HTERT RPE-1 (cell line): Measurements from ENCODE around the gene ATXN7.

ENCODE experiments used
- in situ Hi-C: fragments of 300-500 bp; cut with MboI; formaldehyde crosslinking; loops from 4 replicates; pipeline ENCODE4 v1.14.3; 2020; ENCODE audit warnings: low sequenced_read_pairs

ATXN7 gene

DNA sequence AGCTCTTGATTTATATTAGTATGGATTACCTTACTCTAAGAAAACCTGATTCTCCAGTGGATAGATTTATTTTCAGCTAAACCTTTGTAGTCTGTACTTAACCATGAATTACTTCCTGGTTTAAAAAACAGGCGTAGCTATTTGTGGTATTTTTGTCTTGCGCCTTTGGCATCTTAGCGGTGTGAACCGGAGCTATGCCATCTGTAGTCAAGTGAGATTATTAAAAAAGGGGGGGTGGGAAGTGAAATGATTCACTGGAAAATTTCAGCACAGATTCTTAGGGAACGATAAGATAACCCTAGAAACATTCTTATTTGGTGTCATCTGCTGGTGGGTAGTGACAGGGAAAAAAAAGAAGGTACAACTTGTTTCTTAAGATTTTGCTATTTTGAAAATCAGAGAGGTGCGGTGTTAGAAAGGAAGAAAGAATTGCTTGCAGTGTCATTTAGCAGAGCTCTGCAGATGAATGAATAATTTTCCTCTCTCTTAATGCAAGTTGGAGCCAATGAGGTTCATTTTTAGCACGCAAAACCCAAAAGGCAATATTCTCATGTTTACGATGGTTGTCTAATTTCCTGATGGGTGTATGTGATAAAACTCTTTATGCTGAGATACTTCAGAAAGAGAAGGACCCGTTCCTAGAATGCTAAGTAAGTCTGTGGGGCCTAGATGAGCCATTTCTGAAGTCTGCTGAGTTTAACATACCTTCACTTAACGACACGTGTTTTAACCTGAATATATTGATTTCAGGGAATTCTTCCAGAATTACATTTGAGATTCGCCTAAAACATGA lies 115.6 kb downstream of the ATXN7 start:
- in situ Hi-C loops: no loop called here

DNA sequence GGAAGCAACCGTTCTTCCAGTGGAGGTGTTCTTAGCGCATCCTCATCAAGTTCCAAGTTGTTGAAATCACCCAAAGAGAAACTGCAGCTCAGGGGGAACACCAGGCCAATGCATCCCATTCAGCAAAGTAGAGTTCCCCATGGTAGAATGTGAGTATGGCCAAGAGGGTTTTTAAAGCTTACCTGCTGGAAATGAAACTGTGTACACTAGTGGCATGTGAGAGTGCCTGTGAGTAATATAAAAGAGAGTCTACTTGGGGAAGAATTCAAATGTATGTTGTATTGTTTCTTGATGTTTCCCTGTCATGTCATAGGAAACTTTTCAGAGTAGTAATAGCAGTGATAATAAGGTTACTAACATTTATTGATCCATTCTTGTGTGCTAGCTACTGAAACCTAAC lies 116.4 kb downstream of the ATXN7 start:
- in situ Hi-C loops: no loop called here

DNA sequence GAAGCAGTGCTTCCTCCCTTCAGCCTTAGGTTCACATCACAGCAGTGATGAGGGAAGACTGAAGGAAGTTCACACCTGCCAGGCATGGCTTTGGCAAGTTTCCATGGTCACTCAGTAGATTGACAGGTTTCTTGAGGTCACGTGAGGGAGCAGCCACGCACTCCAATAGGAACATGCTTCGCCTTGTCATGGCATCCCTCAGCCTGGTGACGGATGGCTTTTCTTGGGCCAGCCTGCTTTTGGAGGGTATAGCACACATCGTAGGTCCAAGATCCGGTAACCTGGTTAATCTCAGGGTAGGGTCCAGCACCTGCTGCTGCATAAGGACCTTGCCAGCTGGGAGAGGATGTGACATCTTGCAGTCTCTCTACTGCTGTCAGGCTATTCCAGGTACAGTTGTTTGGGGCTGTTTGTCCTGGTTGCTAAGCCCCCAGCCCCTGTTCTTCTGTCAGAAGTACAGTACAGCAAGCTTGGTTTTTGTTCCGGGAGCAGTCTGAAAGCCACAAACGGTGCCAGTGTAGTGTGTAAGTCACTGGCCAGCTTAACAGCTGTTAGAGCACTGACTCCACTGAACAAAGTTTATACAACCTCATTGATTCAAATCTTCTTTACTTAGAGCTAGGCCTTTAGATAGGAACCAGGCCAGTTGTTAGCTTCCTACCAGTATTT lies 117.3 kb downstream of the ATXN7 start:
- in situ Hi-C loops: no loop called here

DNA sequence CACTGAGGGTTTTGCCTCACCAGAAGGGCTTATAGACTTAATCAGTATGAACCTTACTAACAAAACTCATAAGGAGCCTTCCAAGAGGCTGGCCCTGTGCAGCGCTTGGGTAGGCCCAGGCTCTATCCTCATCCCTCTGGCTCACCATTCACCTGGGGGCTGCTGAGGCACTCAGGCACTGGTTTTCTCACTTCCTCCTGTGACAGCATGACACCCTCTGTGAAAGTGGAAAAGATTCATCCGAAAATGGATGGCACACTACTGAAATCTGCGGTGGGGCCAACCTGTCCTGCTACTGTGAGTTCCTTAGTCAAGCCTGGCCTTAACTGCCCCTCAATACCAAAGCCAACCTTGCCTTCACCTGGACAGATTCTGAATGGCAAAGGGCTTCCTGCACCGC lies 118.3 kb downstream of the ATXN7 start:
- in situ Hi-C loops: no loop called here

DNA sequence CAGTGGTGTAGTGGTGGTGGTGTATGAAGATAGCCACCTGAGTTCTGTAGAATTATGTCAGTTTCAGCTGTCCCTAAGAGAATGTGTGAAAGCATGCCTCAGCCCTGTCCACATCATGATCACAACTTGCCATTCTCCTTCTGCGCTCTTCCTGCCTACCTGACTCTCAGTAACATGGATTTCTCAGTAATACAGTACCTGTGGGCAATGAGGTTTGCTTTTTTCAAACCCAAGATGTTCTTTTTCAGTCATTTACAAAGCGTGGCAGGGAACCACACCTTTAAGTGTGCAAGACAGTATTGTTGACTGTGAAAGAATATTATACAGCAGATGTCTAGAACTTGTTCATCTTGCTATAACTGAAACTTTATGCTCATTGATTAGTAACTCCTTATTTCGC lies 120.7 kb downstream of the ATXN7 start:
- in situ Hi-C loops: no loop called here

DNA sequence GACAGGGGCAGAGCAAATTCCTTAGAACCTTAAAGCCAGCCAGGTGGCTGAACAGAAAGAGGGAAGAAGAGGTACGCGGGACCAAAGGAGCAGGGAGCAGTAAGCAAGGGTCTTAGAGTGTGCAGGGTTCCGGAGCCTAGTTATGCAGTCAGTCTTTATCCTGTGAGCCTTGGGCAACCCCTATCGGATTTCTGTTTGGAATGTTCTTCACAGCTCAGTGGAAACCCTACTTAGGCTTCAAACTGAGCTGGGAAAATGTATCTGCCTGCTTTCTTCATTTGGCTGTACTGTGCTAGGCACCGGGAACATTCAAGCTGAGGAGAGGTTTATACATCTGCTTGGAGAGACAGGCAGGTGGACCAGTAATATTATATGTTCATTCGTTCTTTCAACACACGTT lies 122.5 kb downstream of the ATXN7 start:
- in situ Hi-C loops: no loop called here

DNA sequence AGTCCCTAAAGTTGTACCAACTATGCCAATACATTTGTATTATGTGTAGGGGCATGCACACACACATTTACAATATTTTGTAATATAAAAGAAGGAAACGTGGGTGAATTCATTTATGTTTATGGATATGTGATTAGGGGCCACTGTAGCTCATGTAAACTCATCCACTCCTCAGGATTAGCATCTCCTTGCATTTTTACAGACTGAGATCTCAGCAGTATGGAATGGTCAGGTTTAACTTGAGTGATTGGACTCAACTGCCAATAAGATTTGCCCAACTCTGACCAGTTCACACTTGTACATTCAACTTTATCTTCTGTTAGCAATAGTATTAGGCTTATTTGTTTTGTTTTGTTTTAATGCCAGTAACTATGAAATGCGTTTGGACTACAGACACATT lies 123.2 kb downstream of the ATXN7 start:
- in situ Hi-C loops: no loop called here

DNA sequence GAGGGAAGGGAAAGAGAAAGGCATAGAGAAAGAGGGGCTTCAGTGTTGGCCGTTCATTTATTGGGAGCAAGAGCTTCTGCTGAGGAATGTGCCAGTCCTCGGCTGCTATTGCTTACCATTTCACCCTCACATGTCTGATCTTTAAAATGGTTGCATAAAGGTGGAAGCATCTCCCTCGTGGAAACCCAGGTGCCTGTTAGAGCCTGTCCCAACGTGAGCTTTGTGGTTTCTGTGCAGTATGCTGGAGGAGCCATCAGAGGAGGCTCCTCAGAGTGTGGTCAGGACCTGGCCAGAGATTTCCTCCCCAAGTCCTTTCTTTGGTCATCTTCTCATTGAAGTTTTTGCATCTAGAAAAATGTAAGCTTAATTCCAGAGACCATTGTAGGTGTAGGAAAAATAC lies 125.3 kb downstream of the ATXN7 start:
- in situ Hi-C loops: no loop called here

DNA sequence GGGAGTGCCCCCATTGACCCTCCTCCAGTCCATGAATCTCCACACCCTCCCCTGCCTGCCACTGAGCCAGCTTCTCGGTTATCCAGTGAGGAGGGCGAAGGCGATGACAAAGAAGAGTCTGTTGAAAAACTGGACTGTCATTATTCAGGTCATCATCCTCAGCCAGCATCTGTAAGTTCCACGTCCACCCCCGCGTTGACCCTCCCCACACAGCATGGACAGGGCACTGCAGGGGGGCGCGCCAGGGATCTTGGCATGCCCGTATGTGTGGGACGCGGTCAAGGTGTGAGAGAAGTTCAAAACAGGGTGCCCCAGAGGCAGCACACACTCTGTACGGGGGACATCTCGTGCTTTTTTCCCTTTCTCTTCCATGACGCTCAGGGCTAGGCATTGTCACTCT lies 126.5 kb downstream of the ATXN7 start:
- in situ Hi-C loops: no loop called here

DNA sequence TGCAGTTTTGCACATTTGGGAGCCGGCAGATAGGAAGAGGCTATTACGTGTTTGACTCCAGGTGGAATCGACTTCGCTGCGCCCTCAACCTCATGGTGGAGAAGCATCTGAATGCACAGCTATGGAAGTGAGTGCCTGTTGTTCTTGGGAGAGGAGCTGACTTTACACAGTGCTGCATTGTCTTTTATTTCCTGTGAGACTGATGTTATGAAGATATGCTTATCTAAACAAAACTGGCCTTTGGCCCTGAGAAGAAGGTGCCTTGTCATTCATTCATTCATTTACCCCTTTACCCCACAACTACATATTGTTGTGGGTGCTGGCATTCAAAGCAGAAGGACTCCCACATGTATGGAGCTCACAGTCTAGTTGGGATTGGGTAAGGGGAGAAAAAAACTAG lies 127.1 kb downstream of the ATXN7 start:
- in situ Hi-C loops: no loop called here

DNA sequence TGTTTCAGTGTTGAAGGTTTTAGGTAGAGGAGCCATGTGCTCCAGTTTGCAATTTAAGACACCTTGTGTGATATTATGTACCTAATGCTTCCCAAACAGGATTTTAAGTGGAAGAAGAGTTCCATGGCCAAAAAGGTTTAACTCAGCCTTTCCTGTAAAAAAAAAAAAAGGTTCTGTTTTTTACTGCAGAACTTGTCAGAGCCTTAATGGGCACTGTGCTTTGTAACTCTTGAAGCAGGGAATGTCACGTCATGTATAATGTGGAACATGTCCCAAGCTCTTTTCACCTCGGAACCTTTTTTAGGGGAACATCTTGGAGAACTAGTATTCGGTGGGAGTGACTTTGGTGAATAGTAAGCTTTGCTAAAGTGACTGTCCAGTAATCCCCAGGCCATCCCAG lies 128.0 kb downstream of the ATXN7 start:
- in situ Hi-C loops: no loop called here

DNA sequence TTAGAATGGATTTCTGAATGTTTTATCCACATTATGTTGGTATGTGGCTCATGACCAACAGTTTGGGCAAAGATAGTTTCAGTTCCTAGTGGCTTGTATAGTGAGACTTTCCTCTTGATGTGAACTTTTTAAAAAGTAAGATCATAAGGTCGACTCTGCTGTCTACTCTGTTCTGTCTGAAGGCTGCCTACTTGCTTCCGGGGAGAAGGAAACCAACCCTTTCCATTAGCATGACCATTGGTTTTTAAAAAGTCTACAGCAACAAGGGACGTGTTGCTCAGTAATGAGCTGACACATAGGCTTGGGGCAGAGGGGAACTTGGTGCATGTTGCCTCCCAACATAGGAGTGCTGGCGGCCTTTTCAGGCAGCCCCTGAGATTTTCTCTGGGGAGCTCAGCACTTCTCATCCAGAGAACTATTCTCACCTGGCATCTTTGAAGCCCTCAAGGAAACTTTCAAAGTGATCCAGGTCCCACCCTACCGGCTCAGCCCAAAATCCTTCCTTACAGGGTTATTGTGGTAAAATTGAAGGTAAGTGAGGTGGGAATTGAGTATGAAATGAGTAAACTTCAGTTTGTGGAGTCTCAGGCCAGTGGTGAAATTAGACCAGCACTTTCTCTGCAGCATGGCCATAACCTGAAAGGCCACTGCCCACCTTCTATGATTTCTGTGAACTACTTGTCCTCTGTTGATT lies 129.0 kb downstream of the ATXN7 start:
- in situ Hi-C loops: no loop called here

DNA sequence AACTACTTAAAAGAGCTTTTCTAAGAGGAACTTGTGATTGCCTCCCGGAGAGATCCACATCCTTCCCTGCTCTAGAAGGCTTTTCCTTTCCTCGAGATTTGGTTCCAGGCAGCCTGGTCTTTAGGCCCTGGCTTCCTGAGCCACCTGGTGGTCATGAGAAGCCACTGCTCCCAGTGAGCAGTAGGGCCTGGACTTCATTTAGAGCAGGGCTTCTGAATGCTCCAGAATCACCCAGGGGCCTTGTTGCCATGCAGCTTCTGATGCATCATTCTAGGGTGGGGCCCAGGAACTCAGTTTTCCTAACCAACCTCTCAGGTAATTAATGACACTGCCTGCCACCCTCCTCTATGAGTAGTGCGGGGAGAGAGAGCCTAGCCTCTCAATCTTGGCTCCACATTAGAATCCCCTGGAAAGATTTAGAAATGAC lies 130.0 kb downstream of the ATXN7 start:
- in situ Hi-C loops: no loop called here

DNA sequence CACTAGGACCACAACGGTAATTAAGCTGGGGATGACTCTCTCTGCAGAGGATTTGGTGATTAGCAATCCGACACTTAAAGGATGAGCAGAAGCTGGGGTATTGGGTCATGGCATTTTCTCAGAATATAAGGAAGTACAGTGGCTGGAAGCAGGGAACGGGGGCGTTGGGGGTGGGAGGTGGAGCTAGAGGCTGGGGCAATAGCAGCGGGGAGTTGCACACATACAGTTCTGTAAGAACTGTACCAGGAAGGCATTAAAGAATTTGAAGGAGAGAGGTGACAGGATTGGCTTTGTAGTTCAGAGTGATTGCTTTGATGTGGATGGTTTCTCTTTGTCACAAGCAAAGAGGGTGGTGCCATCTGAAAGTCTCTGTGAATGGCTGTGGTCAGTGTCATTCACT lies 131.4 kb downstream of the ATXN7 start:
- in situ Hi-C loops: no loop called here

DNA sequence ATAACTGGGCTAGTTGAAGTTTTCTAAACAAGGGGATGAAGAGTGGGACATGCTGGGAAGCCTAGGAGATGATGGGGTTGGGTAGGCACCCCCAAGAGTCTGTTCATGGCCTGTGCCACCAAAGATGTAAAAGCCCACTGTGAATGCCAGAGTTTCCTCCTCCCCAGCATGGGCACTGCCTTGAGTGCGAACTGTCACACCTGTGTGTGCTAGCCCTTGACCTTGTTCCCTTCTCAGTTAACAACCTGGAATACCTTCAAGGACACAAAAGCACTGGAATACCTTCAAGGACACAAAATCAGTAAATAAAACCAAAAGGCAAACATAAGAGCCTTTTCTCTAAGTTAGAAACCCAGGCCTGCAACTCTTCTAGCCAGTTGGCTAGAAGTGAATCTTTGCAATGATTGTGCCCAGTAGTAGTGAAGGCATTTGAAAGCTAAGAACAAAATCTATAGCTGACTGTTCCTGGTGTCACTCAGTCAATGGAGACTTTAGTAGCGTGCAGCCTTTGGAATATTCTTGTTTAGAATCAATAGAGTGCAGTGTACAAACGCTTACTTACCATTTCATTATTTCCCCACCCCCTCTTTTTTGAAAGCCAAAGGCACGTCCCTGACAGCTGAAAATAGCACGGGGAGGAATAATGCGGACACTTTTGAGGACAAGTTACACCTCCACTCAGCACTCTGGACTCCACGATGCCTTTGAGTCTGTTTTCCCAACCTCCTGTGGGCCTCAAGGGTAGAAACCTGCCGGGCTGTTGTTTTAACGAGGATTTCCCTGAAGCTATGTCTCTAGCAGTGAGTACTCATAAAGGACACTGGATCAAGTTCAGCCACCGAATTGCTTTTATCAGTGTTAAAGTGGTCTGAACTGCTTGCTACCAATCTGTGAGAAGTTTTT lies 135.4 kb downstream of the ATXN7 start:
- in situ Hi-C loops: no loop called here

DNA sequence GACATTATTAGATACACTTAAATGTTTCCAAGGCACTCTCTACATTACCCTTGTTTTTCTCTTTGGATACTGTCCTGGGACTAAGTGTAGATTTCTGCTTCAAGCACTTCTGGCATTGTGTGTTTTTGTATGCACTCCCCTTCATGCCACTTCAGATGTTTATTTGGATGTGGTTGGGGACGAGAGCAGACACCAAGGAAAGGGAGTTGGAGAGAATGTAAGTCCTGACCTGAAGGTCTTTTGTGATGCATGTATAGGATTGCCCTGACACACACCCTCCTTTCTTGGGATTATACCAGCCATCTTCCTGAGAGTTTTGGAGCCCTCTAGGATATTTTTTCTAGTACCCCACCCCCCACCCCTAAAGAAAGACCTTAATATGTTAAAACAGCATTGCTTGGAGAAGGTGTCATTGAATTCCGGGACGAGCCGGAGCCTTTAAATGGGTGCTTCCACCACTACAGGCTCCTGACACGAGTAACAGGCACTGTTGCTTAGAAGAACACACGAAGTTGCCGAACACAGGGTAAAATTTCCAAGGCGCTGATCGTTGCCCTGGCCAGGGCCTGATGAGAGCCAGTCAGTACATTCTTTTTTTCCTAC lies 136.9 kb downstream of the ATXN7 start:
- in situ Hi-C loops: no loop called here

DNA sequence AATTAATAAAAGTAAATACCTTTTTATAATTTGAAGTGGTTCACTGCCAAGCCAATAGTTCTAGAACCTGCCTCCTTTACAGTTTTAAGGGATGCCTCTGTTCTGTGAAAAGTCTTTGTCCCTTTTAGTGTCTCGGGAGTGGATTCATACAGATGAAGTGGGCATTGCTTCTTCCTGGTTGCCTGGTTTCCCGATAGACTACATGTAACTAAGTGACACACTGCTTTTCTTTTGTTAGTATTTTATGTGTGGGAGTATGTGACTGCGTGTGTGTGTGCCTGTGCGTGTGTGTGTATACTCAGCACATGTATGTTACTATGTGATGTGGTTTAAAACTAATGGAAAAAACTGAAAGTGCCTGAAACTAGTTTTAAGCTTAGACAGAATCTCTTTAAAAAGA lies 138.6 kb downstream of the ATXN7 start:
- in situ Hi-C loops: no loop called here

DNA sequence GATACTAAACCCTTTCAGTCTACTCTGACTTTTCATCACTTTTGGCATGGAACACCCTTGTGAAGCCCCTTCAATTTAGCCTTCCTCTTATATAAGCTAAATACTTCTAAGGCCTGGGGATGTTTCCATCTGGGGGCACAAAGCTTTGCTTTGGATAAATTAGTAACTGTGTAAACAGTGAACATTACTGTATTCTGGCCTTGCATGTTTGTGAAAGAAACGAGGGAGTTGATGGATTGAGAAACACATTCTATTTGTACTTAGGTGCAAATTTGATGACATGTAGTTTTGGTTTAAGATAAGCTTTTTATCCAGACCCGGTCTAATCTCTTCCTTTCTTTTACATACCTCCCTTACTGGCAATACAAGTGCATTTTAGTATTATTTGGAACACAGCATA lies 139.9 kb downstream of the ATXN7 start:
- in situ Hi-C loops: no loop called here

DNA sequence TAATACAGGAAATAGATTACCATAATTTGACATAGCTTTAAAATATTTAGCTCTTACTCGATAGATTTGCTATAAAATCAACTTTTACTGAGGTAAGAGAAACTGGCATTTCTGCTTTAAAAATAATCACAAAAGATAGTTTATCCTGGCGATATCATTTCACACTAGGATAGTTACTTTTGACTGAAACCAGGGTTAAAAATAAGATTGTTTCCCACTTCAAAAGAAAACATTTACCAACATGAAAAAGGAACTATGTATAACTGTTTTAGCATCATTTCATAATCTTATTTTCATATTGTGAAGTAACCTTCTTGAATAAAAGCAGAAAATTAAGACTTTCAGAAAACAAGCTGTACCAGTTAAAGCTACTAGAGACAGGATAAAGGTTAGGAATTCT lies 144.3 kb downstream of the ATXN7 start:
- in situ Hi-C loops: no loop called here

DNA sequence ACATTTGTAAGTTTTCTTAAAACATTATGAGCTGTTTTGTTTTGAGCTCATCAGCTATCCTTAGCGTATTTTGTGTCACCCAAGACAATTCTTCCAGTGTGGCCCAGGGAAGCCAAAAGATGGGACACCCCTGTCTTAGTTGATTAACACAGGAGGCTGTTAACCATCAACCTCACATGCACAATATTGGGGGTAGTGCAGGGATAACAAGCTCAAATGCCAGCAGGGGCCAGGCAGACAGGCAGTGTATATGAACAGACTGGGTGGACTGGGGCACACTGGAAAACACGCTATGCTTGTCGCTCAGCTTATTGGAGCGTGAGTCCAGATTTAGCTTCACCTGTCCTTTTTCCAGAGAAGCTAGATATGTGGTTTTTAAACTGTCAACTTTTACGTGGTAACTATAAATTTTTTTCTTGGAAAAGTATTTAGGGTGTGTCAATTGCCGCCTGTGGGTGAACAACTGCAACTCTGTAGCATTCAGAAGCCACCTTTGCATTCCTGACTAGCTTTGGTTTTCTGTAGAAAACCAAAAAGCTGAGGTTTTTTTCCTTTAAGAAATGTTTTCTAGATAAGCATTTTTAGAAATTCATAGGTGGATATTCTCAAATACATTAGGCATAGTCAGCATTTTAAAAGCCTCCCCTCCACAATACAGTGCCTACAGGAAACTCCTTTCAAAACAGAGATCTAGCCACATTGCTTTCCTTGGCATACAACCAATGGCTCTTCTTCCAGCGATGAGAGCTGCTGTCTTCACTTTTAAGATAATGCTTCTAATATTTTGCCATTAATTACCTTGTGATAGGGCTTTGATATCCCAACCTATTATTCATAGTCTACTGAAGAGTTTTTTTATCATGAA lies 145.1 kb downstream of the ATXN7 start:
- in situ Hi-C loops: no loop called here
